GM12874 (cell line): ENCODE data around the gene EXOC2.

Source experiments
- TF ChIP-seq, protein P1 (sequence below): IDR thresholded peaks from 2 replicates; pipeline ENCODE4 v1.5.1; 2011; ENCODE audit warnings: low read depth, mild to moderate bottlenecking, control low read depth, low read length, moderate library complexity; ENCODE audit not compliant: insufficient read depth

EXOC2 gene

DNA sequence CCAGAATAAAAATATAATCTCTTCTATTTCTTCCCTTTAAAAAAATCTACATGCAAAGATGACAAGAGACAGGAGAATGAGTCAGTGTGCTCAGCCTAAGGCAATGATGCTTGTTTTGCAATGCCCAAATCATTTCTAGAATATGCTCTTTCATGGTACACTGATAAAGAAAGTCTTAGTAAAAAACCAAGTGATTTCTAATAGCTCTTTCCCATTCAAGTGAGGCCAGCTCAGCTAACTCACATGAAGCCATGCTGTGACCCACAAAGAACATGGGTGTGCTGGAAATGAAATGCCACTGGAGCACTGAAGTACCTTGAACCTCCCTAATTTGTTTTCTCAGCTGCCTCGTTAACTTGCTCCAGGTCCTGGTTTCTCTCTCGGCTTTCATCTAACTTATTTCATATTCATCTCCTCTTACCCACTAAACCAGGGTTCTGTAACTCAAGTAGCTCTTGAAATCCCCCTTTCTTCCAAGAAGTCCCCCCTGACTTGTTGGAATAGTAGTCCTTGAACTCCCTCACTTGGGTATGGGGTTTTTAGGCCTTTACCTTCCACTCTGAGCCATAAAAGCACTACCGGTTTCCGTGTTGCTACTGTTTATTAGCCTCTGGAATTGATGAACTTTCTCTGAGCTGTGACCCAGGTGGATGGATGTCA, 208.7 kb downstream of the EXOC2 start:
- TF ChIP-seq, protein P1, sequence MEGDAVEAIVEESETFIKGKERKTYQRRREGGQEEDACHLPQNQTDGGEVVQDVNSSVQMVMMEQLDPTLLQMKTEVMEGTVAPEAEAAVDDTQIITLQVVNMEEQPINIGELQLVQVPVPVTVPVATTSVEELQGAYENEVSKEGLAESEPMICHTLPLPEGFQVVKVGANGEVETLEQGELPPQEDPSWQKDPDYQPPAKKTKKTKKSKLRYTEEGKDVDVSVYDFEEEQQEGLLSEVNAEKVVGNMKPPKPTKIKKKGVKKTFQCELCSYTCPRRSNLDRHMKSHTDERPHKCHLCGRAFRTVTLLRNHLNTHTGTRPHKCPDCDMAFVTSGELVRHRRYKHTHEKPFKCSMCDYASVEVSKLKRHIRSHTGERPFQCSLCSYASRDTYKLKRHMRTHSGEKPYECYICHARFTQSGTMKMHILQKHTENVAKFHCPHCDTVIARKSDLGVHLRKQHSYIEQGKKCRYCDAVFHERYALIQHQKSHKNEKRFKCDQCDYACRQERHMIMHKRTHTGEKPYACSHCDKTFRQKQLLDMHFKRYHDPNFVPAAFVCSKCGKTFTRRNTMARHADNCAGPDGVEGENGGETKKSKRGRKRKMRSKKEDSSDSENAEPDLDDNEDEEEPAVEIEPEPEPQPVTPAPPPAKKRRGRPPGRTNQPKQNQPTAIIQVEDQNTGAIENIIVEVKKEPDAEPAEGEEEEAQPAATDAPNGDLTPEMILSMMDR, result no peak

DNA sequence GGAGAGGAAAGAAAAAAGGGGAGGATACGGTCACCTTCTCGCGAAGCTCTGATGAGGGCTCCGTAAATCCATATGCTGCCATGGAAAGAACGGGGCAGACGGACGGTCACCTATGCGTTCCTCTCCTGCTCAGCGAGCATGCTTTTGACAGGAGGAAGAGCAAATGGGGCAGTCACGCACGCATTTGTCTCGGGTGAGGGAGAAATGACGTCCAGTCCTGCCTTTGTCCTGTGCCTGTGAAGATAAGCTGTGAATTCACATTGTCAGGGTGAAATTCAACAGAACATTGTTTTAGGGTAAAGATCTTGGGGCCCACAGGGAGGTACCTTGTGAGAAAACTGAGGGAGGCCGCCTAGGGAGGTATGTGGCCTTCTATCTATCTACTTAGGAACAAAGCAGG, 217.6 kb downstream of the EXOC2 start:
- TF ChIP-seq, protein P1, result no peak

DNA sequence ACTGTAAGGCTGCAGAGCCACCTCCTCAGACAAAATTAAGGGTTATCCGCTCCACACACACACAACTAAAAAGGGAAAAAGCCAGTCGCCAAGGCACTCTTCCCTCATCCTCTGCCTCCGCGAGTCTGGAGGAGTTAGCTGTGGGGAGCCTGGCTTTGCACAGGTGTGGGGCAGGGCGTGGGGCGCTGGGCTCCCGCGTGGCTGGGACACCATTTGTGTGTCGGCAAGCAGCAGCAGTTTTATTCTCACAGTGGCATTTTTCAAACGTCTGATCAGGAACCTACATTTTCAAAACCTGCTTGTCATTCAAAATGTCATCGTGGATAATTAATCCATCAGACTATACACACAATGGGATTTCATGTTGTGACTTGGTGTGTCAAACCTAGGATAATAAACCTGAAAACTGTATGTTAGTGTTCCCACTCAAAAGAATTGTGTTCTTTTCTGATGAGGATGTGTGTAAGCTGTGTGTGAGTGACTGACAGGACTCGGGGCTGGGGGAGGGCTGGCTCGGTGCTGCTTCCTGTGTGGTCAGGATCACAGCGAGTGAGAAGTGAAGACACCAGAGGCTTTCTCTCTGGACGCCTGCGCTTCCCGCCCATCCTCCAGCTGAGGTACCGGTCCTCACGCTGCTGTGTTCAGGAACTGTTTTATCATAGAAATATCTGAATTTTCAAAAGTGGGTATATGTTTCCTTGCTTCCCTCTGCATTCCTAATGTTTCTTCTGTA, 218.3 kb downstream of the EXOC2 start:
- TF ChIP-seq, protein P1, result no peak

DNA sequence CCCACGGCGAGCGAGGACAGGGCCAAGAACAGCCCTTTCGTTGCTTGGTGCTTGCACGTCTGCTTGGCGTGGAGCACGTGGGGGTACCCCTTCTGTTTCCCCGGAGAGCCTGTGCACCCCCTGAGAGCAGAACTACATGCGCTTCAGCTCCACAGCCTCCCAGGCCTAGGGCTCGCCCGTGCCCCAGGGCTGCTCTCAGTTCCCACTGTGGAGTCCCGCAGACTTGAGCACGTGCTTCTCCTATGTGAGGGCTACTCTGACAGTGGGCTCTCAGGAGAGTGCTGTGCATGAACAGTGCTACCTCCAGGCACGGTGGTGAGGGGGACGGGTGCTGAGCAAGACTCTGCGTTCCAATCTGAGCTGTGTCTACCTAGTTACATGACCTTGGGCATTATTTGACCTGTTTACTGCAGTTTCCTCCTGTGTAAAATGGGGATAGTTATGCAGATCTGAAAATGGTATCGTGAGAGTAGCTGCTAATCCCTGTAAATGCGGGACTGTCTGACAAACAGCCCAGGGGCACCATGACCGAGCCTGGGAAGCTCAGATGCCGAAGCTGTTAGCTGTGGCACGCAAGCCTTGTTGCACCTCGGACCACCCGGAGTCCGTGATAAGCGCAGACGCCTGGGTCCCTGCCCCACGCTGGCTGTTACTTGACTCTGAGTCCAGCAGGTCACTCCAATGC, 219.0 kb downstream of the EXOC2 start:
- TF ChIP-seq, protein P1, result no peak

DNA sequence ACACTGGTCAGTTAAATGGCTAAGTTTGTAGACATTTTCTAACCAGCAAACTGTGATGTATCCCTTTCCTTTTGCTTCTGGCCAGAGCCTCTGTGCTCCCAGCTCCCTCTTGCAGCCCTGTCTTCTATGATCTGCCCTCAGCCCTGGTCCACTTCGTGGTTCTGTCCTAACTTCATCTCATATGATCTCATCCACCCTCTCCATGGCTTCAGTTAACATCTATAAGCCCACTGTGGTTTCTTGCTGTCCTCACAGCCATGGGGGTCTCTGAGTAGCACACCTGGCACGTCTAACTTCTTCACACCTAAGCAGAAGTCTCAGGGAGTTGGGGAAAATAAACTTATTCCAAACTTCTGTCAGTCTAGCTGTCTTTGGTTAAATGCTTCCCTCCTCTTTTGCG, 219.6 kb downstream of the EXOC2 start:
- TF ChIP-seq, protein P1, result no peak

DNA sequence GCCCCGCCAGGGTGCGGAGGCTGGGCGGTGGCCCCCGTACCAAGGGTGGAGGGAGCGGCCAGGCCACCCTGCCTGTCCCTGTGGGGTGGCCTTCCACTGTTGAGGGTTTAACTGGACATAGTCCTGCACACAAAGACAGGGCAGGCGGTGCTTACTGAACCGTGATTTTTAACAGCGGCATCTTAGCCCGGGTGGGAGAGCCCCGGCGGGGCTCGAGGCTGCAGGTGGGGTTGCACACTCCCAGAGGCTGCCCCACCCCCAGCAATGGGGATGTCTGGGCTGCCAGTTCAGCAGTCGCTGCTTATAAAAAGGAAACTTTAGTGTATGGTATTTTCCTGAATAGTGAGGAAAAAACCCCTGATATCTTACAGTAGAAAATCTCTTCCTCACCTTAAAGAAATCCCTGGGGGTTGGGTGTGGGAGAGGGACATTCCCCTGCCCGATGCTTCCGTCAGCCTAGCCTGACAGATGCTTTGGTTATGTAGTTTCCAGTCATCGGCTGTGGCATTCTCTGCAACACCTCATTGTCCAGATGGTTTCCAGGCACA, 222.0 kb downstream of the EXOC2 start:
- TF ChIP-seq, protein P1, result no peak
